ENCODE results near the gene EID2B. TPM values are rescaled to one million over a fixed set of nuclear protein-coding genes. Genes with fewer than 3 reads are reported as not detected.

Gene EID2B
- polyA plus RNA-seq, 1 of the 3 experiments (the other 2 are of a cell fraction) = 6.5 TPM

- Histone ChIP-seq H3K27ac (ENCODE audit: low read depth in 2 of 2, low read length in 1 of 2) (no peak overlapping the region), H3K9me3 (no peaks in the 10 kb centered on the region), H3F3A (replicated peaks; ENCODE audit: insufficient read depth) (no peaks in the 10 kb centered on the region), H3K4me1 (ENCODE audit: control insufficient read depth in 1 of 2, insufficient read depth in 2 of 2, low read depth in 1 of 2, low read length in 1 of 2) (no peaks in the 10 kb centered on the region), H3K27me3 (ENCODE audit: insufficient read depth) (no peaks in the 10 kb centered on the region), H4K20me1 (ENCODE audit: insufficient read depth) (no peaks in the 10 kb centered on the region), H3K79me2 (ENCODE audit: insufficient read depth) (no peaks in the 10 kb centered on the region), H2AFZ (ENCODE audit: low read depth) (no peak overlapping the region), H3K4me2 (no peak overlapping the region), H3K4me3 (ENCODE audit: low read depth in 2 of 2, low read length in 1 of 2) (no peak overlapping the region), H3K9me2 (no peaks in the 10 kb centered on the region), H3K36me3 (replicated peaks in 1 of 2; ENCODE audit: control insufficient read depth in 1 of 2, insufficient read depth in 2 of 2, low read length in 1 of 2) (no peaks in the 10 kb centered on the region), H3K9ac (no peak overlapping the region)
- DNase-seq = no peak
- ChIA-PET CTCF (interaction anchor here (0.9 kb wide), 1 partner anchor 12 kb away, joined by 5 read pairs; no protein-coding TSS in a partner anchor), POLR2A (no interaction called here)
- TF ChIP-seq GATA2 (CRISPR knock-in tag; IDR thresholded peaks at IDR 0.05) (no peak), SIN3A (IDR thresholded peaks at IDR 0.05; ENCODE audit: borderline replicate concordance, low read depth, low read length) (no peak), FOSL2 (IDR thresholded peaks at IDR 0.05; ENCODE audit: borderline replicate concordance, low read depth) (no peak), NRF1 (IDR thresholded peaks at IDR 0.05; ENCODE audit: low read depth, low read length) (no peak), FOXM1 (IDR thresholded peaks at IDR 0.05; ENCODE audit: low read depth) (no peak), SMC3 (IDR thresholded peaks at IDR 0.05; ENCODE audit: low read depth, low read length) (no peak), RAD21 (IDR thresholded peaks at IDR 0.05; ENCODE audit: low read length) (no peak), RFX5 (IDR thresholded peaks at IDR 0.05; ENCODE audit: low read length) (no peak), RCOR1 (IDR thresholded peaks at IDR 0.05; ENCODE audit: low read length) (no peak), MXI1 (IDR thresholded peaks at IDR 0.05; ENCODE audit: low read depth, low read length) (no peak), TAF1 (IDR thresholded peaks at IDR 0.05; ENCODE audit: borderline replicate concordance, low read depth, low read length) (no peak), YY1 (IDR thresholded peaks at IDR 0.05; ENCODE audit: low read depth) (no peak)
- TF ChIP-seq, protein P1, sequence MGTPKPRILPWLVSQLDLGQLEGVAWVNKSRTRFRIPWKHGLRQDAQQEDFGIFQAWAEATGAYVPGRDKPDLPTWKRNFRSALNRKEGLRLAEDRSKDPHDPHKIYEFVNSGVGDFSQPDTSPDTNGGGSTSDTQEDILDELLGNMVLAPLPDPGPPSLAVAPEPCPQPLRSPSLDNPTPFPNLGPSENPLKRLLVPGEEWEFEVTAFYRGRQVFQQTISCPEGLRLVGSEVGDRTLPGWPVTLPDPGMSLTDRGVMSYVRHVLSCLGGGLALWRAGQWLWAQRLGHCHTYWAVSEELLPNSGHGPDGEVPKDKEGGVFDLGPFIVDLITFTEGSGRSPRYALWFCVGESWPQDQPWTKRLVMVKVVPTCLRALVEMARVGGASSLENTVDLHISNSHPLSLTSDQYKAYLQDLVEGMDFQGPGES (IDR thresholded peaks at IDR 0.05; ENCODE audit: low read depth, low read length) = no peak
- TF ChIP-seq, protein P2, sequence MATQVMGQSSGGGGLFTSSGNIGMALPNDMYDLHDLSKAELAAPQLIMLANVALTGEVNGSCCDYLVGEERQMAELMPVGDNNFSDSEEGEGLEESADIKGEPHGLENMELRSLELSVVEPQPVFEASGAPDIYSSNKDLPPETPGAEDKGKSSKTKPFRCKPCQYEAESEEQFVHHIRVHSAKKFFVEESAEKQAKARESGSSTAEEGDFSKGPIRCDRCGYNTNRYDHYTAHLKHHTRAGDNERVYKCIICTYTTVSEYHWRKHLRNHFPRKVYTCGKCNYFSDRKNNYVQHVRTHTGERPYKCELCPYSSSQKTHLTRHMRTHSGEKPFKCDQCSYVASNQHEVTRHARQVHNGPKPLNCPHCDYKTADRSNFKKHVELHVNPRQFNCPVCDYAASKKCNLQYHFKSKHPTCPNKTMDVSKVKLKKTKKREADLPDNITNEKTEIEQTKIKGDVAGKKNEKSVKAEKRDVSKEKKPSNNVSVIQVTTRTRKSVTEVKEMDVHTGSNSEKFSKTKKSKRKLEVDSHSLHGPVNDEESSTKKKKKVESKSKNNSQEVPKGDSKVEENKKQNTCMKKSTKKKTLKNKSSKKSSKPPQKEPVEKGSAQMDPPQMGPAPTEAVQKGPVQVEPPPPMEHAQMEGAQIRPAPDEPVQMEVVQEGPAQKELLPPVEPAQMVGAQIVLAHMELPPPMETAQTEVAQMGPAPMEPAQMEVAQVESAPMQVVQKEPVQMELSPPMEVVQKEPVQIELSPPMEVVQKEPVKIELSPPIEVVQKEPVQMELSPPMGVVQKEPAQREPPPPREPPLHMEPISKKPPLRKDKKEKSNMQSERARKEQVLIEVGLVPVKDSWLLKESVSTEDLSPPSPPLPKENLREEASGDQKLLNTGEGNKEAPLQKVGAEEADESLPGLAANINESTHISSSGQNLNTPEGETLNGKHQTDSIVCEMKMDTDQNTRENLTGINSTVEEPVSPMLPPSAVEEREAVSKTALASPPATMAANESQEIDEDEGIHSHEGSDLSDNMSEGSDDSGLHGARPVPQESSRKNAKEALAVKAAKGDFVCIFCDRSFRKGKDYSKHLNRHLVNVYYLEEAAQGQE (IDR thresholded peaks at IDR 0.05; ENCODE audit: low read depth, low read length) = no peak
- 39% methylated on average over 2 of the region's 2 CpGs for WGBS (ENCODE audit: low lambda C conversion rate)
Observed at GRCh38 chr19:39563408-39563807, 30.8 kb upstream of the EID2B start.
